Measurements from ENCODE around the gene INPP4B.

Gene INPP4B

GRCh38 chr4:142407596-142407995 is 438.5 kb downstream of the INPP4B start:
- TF ChIP-seq CTCF (IDR thresholded peaks at IDR 0.05; ENCODE audit: borderline replicate concordance, control extremely low read depth, extremely low read depth, insufficient read depth, missing control alignments) = no peak
- DNase-seq (ENCODE audit: low spot score) = no peak
- in situ Hi-C loops (cut with MboI; ENCODE audit: low sequenced_read_pairs, unreplicated experiment) = no loop called here

GRCh38 chr4:142406917-142407501 is 439.1 kb downstream of the INPP4B start:
- in situ Hi-C loops (cut with MboI; ENCODE audit: low sequenced_read_pairs, unreplicated experiment) = no loop called here
- no peak for DNase-seq (ENCODE audit: low spot score)
- no peak for TF ChIP-seq CTCF (IDR thresholded peaks at IDR 0.05; ENCODE audit: borderline replicate concordance, control extremely low read depth, extremely low read depth, insufficient read depth, missing control alignments)

GRCh38 chr4:142406499-142406835 is 439.6 kb downstream of the INPP4B start:
- no peak for DNase-seq (ENCODE audit: low spot score)
- in situ Hi-C loops (cut with MboI; ENCODE audit: low sequenced_read_pairs, unreplicated experiment) = no loop called here
- no peak for TF ChIP-seq CTCF (IDR thresholded peaks at IDR 0.05; ENCODE audit: borderline replicate concordance, control extremely low read depth, extremely low read depth, insufficient read depth, missing control alignments)

GRCh38 chr4:142405695-142406498 is 440.2 kb downstream of the INPP4B start:
- in situ Hi-C loops (cut with MboI; ENCODE audit: low sequenced_read_pairs, unreplicated experiment) = no loop called here
- DNase-seq (ENCODE audit: low spot score) = no peak
- no peak for TF ChIP-seq CTCF (IDR thresholded peaks at IDR 0.05; ENCODE audit: borderline replicate concordance, control extremely low read depth, extremely low read depth, insufficient read depth, missing control alignments)

GRCh38 chr4:142405021-142405694 is 440.9 kb downstream of the INPP4B start:
- TF ChIP-seq CTCF (IDR thresholded peaks at IDR 0.05; ENCODE audit: borderline replicate concordance, control extremely low read depth, extremely low read depth, insufficient read depth, missing control alignments) = no peak
- DNase-seq (ENCODE audit: low spot score) = no peak
- in situ Hi-C loops (cut with MboI; ENCODE audit: low sequenced_read_pairs, unreplicated experiment) = no loop called here

- DNase-seq (ENCODE audit: low spot score) = no peak
- no peak for TF ChIP-seq CTCF (IDR thresholded peaks at IDR 0.05; ENCODE audit: borderline replicate concordance, control extremely low read depth, extremely low read depth, insufficient read depth, missing control alignments)
- in situ Hi-C loops (cut with MboI; ENCODE audit: low sequenced_read_pairs, unreplicated experiment) = no loop called here
These were observed 441.9 kb downstream of the INPP4B start for GRCh38 chr4:142404191-142404611.
